SHP77 (cell line): ENCODE measurements around the gene SAMM50.

Experiments
- DNase-seq, 2 experiments: peaks; one replicate each; lab custom pipeline; 2025; lab: John Stamatoyannopoulos, UW

Gene SAMM50

DNA sequence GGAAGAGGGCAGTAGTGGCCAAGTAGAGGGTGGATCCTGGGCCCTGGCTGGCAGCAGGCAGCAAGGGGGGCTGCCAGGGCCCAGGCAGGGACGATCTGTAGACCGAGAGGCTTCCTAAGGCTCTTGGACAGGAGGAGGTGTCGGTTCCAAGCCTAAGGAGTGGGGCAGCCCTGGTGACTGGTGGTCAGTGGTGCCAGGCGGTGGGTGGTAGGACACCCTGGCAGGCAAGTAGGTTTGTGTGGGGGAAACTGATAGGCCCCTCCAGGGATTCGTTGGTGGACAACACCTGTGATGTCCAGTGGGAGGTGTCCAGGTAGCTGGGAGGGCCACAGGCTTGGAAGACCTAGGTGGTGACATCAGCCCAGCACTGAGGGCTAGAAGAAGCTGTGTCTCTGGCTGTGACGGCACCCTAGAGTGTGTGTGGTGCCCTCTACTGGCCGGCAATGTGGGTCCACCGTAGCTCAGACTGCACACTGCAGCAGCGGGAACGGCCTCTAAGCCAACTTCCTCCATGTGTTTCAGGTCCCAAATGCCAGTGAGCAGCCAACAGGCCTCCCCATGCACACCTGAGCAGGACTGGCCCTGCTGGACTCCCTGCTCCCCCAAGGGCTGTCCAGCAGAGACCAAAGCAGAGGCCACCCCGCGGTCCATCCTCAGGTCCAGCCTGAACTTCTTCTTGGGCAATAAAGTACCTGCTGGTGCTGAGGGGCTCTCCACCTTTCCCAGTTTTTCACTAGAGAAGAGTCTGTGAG lies 9.4 kb upstream of the SAMM50 start:
- peak; percentile 71 to 76 for DNase-seq

DNA sequence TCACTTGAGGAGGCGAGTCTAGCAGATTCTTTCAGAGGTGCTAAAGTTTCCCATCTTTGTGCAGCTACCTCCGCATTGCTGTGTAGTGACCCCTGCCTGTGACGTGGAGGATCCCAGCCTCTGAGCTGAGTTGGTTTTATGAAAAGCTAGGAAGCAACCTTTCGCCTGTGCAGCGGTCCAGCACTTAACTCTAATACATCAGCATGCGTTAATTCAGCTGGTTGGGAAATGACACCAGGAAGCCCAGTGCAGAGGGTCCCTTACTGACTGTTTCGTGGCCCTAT lies 8.9 kb upstream of the SAMM50 start:
- peak; percentile 2 to 32 for DNase-seq

DNA sequence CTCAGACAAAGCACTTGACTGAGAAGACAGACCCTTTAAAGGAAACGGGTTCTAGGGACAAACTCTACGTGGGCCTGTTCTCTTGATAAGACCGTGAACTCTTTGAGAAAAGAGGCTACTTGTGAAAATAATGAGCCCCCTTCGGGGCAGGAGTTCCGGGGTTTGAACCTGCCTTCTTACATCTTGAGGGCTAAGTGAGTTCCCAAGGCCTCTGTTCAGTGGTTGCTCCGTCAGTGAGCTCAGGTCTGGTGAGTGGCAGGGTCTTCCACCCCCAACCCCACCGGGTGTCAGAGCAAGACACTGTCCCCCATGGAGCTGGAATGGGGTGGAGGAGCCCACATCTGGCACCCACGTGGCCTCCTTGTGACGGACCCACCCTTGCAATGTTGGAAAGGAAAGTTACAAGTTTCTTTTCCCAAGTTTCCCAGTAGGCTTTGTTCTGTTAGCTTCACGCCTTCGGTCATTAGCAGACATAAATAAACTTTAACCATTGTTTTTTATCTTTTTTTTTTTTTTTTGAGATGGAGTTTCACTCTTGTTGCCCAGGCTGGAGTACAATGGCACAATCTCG lies 6.3 kb upstream of the SAMM50 start:
- DNase-seq: no peak

DNA sequence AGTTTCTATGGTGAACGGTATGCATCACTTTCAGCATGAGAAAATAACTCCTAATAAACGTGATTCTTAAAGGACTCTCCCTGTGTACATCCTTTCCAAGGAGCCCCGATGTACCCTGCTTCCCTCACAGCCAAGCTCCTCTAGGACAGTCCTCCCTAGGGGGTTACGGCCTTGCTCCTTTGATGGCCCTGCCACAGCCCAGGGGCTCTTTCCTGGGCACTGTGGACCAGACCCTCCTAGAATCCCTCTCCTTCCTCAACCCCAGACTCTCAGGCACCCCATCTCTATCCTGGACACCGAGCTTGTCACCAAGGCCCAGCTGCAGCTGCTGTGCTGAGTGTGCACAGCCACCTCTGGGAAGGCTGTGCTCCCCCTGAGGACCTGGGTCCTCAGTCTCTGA lies 3.9 kb upstream of the SAMM50 start:
- DNase-seq: no peak

DNA sequence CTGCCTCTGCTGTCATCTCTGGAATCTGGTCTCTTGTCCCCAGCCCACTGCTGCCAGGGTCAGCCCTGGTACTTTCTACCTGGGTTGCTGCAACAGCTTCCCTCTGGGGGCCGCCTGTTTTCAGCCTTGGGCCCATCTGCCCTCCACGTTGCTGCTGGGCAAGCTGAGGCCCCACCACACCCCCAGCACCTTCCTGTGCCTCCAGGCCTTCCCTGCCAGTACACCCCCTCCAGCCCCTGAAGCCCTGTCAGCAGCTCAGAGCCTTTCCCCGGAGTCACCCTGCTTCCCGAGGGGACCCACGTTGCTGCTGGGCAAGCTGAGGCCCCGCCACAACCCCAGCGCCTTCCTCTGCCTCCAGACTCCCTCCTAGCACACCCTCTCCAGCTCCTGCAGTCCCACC lies 3.3 kb upstream of the SAMM50 start:
- no peak for DNase-seq

DNA sequence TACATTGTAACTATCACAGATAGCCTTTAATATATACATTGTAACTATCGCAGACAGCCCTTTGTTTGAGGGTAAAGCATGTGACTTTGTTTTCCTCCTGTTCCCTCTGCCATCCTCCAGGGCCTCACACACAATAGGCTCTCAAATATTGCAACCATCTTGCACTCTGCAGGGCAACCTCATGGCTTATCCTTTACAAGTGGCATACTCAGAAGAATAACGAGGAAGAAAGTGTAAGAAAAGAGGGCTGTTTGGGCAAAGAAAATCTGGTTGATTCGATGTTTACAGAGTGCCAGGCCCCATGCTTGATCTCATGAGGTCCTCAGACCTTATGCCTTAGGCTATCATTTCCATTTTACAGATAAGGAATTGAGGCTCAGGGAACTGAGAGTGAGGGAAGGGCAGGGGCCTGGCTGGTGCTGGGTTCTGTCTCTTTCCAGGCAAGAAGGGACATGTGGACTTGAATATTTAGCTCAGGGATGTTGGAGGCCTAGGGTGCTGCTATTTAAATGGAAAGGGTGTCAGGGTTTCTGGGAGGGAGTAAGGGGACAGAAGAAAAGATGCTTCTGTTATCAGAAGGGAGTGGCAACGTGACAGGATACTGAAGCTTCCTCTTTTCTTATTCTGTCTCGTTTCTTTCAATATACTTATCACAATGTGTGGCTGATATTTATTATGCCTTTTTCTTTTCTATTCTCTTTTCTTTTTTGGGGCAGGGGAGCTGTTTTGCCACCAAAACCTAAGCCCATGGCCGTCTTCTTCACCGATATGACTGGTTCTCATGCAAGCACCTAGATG lies 1.1 kb upstream of the SAMM50 start:
- DNase-seq: no peak

DNA sequence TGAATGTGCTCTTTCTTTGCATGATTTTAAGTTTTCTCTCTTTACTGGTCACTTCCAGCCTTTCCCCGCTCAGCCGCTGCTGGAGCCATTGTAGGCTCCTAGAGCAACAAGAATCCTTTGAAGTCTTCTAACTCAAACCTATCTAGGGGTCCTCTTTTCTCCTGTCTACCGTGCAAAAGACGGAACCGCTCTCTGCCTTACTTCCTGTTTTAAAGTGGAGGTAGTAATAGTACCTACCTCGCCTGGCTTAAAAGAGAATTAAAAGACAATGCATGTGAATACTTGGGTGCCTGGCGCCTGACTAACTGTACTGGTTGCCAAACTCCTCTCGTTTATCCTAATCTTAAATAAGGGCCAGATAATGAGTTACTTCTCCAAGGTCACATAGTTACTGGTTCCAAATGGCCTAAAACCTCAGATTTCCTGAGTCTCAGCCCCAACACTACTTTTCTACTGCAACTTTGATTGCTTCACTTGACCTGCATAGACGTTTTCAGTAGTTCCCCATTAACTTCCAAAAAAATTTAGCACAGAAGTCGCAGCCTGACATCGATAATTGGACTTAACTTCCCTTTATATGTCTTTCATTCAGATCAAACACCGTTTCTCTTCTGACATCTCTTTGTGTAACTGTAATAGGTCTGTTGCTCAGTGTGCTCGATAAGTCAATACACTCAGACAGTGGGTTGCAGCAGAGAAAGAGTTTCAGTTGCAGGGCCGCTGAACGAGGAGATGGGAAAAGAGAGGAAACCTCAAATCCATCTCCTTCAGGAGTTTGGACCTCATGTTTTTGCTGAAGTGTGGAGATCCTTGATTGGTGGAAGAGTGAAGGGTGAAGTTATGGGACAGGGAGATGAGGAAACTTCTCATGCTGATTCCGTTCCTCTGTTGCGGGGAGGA lies 891 bp downstream of the SAMM50 start:
- DNase-seq: no peak

DNA sequence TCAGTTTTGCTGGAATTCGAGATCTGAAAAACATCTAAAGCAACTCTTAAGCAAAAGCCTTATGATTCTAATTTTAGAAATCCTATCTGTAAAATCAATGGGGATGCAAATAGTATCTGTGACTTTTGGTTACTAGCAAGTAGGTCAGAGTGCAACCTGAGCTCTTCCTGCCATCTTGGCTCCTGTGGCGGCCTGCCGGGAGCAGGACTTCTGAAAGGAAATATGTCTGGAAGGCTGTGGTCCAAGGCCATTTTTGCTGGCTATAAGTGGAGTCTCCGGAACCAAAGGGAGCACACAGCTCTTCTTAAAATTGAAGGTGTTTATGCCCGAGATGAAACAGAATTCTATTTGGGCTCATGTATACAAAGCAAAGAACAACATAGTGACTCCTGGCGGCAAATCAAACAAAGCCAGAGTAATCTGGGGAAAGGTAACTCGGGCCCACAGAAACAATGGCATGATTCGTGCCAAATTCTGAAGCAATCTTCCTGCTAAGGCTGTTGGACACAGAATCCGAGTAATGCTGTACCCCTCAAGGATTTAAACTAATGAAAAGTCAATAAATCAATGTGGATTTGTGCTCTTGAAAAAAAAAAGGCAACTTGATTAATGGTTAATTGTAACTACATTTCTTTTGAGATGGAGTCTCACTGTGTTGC lies 1.7 kb downstream of the SAMM50 start:
- DNase-seq: no peak

DNA sequence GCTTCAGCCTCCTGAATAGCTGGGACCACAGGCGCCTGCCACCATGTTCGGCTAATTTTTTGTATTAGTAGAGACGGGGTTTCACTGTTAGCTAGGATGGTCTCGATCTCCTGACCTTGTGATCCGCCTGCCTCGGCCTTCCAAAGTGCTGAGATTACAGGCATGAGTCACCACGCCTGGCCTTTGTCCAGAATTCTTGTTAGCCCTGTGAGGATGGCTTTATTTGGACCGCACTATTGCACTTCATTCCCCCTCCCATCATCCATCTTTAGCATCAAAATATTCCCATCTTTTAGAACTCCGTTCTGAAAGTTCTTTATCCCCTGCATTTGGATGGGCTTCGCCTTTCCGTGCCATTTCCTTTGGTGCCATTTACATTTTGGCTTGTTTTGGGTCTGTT lies 2.6 kb downstream of the SAMM50 start:
- DNase-seq: no peak

DNA sequence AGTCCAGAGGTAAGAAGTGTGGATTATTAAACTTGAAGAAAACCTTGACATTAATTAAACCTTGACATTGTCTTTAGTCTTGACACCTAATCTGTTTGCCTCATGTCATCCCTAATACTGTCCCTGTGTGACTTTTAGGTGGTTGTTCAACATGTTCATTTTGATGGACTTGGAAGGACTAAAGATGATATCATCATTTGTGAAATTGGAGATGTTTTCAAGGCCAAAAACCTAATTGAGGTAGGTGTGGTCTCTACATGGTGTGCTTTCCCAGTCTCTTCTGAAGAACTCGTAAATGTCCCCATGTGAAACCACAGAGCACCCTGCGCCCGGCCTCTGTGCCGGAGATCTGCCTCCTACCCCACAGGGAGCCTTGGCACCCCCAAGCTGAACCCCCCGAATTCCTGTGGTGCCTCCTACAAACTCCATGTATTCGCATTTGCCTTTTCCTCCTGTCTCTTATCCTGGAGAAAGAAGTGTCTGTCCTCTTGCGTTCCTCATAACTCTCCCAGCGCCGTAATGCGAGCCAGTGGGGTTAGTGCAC lies 9.1 kb downstream of the SAMM50 start:
- DNase-seq: no peak

DNA sequence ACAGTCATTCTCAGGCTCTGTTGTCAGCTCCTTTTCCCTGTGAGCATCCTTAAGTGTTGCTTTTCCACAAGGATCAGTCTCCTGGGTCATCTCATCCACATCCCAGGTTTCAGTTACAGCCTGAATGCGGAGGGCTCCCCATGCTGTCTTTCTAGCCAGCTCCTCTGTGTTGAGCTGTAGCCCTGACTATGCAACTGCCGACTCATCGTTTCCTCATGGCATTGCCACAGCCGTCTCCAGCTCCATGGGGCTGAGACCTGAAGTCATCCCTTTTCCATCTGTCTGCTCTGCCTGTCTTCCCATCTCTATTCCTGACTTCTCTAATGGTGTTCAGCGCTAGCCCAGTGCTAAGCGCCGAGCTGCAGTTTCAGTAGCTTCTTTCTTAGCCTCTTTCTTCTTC lies 11.8 kb downstream of the SAMM50 start:
- no peak for DNase-seq

DNA sequence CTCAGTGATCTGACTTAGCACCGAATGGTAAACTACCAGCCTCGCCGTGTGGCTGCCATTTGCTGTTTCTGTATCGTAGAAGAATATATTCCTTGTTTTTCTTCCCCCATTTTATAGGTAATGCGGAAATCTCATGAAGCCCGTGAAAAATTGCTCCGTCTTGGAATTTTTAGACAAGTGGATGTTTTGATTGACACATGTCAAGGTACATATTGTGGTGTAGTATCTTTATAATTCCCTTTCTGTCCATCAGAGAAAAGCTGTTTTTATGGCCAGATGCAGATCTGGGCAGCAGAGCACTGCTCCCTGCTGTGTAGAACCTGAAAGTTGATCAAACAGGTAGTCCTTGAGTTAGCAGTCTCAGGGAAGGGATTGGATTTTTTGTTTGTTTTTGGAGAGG lies 13.4 kb downstream of the SAMM50 start:
- no peak for DNase-seq

DNA sequence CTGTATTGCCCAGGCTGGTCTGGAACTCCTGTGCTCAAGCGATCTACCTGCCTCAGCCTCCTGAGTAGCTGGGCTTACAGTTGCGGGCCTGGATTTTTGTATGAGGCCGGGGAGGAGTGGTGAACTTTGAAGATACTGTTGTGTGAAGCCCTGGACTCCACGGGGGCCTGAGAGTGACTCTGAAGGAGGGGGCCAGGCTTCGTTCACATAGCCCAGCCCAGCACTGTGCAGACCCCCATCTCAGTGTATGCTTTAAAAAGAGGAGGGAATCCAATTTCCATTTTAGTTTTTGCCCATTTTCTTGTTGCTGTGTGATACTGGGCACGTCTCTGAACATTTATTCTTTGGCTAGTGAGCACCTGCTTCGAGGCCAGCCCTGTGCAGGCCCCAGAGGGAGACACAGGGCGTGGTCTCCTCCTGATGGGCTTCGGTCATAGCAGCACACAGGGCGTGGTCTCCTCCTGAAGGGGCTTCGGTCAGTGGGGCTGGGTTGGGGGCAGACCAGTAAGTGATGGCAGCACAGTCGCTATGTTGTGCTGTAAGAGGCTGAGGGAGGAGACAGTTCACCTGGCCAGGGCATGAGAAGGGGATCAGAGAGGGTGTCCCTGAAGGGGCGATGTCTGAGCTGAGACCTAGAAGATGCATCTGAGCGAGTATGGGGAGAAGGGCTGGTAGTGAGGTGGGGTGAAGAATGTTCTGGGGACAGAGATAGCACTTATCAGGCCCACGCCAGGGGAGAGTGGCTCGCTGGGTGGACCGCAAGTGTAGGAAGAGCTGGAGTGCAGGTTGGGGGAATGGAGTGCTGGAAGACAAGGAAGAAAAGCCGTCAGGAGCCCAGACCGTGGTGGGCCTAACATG lies 14.0 kb downstream of the SAMM50 start:
- DNase-seq: no peak

DNA sequence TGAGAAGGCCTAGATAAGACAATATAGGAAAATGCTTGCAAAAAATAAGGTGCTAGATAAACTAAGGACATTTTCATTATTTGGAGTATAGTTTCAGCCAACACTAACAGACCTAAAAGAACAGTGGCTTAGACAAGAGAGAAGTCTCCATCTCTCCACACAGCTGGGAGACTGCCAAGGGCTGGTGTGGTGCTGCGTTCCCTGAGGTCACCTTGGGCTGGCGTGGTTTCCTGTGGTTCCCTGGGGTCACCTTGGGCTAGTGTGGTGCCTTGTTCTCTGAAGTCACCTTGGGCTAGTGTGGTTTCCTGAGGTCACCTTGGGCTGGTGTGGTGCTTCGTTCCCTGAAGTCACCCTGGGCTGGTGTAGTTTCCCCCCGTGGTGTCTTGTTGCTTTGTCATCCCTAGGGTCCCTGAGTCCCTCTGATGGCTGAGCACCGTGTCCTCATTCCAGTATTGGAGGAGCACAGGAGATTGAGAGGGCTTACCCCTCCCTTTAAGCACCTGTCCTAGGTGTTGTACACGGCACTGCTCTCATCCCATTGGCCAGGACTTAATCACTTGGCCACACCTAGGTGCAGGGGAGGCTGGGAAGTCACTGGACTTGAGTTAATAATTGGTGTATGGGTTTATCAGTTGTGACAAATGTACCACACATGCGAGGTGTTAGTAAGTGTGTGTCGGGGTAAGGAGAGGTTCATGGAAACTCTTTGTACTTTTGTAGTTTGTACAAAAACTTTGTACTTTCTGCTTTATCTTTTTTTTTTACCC lies 14.9 kb downstream of the SAMM50 start:
- DNase-seq: no peak

DNA sequence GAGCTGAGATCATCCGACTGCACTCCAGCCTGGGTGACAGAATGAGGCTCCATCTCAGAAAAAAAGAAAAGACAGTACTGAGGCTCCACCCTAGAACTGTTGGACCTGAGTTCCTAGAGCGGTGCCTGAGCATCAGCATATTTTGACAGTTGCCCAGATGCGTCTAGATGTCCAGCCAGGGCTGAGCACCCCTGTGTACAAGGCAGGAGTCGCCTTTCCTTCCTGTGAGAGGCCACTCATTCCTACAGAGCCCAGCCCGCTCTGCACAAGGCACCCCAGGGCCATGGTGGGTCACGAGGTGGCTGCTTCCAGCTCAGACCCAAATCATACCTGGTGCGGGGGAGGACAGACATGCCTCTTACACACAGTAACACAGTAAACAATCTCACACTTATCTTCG lies 15.9 kb downstream of the SAMM50 start:
- DNase-seq: no peak

DNA sequence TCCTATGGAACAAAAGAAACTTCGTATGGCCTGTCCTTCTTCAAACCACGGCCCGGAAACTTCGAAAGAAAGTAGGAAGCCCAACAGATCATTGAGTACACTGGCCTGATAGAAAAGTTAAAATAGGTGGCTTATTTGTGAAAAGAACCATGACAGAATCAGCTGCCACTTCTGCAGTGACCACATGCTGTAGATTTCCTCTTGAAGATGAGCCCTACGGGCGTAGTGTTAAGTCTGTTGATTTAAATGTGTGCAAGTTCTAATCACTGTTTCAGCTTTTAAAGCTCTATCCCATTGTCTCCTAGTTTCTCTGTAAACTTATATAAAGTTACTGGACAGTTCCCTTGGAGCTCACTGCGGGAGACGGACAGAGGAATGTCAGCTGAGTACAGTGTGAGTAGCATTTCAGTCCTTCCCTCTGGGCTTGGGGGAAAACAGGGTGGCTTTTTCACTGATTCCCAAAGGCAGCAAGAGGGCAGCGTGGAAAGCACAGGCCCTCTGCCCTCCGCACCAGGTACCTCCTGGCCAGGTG lies 17.8 kb downstream of the SAMM50 start:
- no peak for DNase-seq

DNA sequence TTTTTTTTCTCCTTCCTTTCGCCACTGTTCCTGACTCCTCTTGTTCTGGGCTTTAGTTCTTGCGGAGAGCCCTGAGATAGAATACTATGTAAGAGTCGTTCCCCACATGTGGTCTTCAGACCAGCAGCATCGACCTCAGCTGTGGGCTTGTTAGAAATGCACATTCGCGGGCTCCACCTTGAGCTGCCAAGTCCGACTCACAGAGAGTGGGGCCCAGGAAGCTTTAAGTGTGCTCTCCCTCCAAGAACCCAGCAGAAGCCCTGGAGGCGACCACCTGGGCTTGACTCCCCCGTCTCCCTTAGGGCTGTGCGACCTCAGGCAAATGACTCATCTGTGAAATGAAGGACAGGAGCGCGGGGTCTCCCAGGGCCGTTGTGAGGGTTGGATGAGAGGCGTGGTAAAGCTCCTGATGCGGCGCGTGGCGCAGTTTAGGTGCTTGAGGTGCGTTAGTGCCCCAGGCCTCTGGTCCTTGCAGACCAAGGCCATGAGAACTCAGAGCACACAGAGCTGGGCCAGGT lies 18.8 kb downstream of the SAMM50 start:
- no peak for DNase-seq

DNA sequence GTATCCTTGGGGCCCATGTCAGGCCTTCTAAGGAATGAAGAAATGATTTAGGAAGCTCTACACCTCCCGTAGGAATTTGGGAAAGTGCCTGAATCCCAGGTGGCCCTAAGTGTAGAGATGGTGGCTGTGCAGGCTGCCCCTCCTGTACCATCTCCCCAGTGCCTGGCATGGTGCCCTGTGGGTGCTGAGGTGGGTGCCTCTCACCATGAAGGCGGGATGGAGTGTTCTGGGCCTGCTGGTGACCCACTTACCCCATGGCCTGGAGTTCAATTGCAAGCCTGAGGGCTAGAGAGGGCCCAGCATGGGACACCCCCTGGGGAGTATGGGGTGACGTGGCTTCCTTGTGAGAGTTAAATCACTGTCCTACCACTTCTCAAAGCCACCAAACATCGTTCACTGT lies 19.8 kb downstream of the SAMM50 start:
- DNase-seq: no peak
